ENCODE results near the gene CACNA1B. TPM values are rescaled to one million over a fixed set of nuclear protein-coding genes. Genes with fewer than 3 reads are reported as not detected.

Gene CACNA1B
- total RNA-seq, 2 donors from 2014 or later: 3.6 to 7.9 TPM

DNA sequence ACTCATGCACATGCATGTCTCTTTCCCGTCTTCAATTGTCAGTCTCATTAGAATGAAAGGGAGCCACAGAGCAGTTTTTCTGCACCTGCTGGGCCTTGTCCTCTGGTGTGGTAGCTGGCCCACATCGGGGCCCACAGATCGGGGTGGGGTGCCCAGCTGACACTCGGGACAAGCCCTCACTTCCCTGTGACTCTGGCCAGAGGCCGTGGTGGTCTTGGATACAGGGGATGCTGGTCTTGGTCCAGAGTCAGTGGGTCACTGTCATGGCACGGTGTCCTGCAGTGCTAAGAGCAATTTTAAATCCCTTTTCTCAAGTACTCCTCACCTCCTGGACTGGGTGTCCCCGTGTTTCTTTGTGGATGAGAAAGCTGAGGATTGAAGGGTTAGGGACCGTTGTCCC lies 193.2 kb downstream of the CACNA1B start:
- peak; percentile 30 for DNase-seq
- TF ChIP-seq CTCF (conservative IDR thresholded peaks at IDR 0.05): no peak
- Mint-ChIP-seq H3K27me3 (ENCODE audit: insufficient read depth) (no peaks in the 10 kb centered on the region), H3K36me3 (ENCODE audit: low read depth) (peaks cover 7% of the 10 kb centered on the region), H3K4me3 (no peak overlapping the region), H3K27ac (no peak overlapping the region), H3K4me1 (peaks cover 11% of the 10 kb centered on the region), H3K9me3 (no peaks in the 10 kb centered on the region)
- WGBS, 2 experiments (ENCODE audit: insufficient coverage in 1 of 2, insufficient read length in 1 of 2): 81 to 88% methylated on average over 7 to 8 of the region's 8 CpGs
- Histone ChIP-seq H3K9me3 (ENCODE audit: control insufficient read depth, low read length) (peaks cover 11% of the 10 kb centered on the region), H3K9ac (ENCODE audit: extremely low read depth, low read length, poor library complexity, severe bottlenecking) (no peak overlapping the region), H3K27ac (ENCODE audit: low read depth, low read length) (no peak overlapping the region), H3K27me3 (ENCODE audit: control insufficient read depth, insufficient read depth, low read length, poor library complexity, severe bottlenecking) (no peaks in the 10 kb centered on the region), H3K4me3 (ENCODE audit: low read length) (no peak overlapping the region), H3K36me3 (ENCODE audit: control insufficient read depth, insufficient read depth, low read length) (no peaks in the 10 kb centered on the region), H3K4me1 (ENCODE audit: control insufficient read depth, insufficient read depth, low read length) (no peaks in the 10 kb centered on the region)

GRCh38 chr9:138071292-138071691 lies 193.7 kb downstream of the CACNA1B start:
- no peaks in the 10 kb centered on the region for H3K27me3 Mint-ChIP-seq (ENCODE audit: insufficient read depth)
- Histone ChIP-seq H3K4me1 (ENCODE audit: control insufficient read depth, insufficient read depth, low read length) (no peaks in the 10 kb centered on the region), H3K4me3 (ENCODE audit: low read length) (no peak overlapping the region), H3K27ac (ENCODE audit: low read depth, low read length) (no peak overlapping the region), H3K9ac (ENCODE audit: extremely low read depth, low read length, poor library complexity, severe bottlenecking) (no peak overlapping the region), H3K9me3 (ENCODE audit: control insufficient read depth, low read length) (peaks cover 7% of the 10 kb centered on the region), H3K36me3 (ENCODE audit: control insufficient read depth, insufficient read depth, low read length) (no peaks in the 10 kb centered on the region), H3K27me3 (ENCODE audit: control insufficient read depth, insufficient read depth, low read length, poor library complexity, severe bottlenecking) (no peaks in the 10 kb centered on the region)
- DNase-seq: no peak
- no peaks in the 10 kb centered on the region for H3K9me3 Mint-ChIP-seq
- H3K36me3 Mint-ChIP-seq (ENCODE audit: low read depth): peaks cover 9% of the 10 kb centered on the region
- no peak for TF ChIP-seq CTCF (conservative IDR thresholded peaks at IDR 0.05)
- no peak overlapping the region for H3K4me3 Mint-ChIP-seq
- H3K4me1 Mint-ChIP-seq: peaks cover 11% of the 10 kb centered on the region
- no peak overlapping the region for H3K27ac Mint-ChIP-seq
- WGBS, 2 experiments (ENCODE audit: insufficient coverage in 1 of 2, insufficient read length in 1 of 2): 90 to 96% methylated on average over 8 to 14 of the region's 14 CpGs

DNA sequence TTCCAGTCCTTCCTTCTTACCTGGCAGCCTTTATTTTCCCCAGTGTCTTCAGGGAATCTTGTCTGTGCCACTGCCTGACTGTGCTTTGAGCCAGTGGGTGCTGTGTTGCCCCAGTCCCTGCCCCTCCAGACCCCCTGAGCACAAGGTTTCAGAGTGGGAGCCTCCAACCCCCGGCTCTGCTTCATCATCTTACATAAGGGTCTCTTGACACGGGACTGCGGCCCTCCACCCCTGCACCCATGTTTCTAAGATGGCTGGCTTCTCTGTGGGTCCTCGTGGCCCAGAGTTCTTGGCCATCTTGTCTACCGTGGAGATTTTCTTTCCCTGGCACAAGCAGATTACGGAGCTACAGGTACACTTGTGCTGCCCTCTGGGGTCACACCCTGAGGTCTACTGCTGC lies 194.1 kb downstream of the CACNA1B start:
- no peak overlapping the region for H3K9ac ChIP-seq (ENCODE audit: extremely low read depth, low read length, poor library complexity, severe bottlenecking)
- no peak for DNase-seq
- H3K36me3 Mint-ChIP-seq (ENCODE audit: low read depth): peaks cover 9% of the 10 kb centered on the region
- H3K4me1 ChIP-seq (ENCODE audit: control insufficient read depth, insufficient read depth, low read length): no peaks in the 10 kb centered on the region
- no peak for TF ChIP-seq CTCF (conservative IDR thresholded peaks at IDR 0.05)
- H3K4me3 ChIP-seq (ENCODE audit: low read length): no peak overlapping the region
- H3K27me3 Mint-ChIP-seq (ENCODE audit: insufficient read depth): no peaks in the 10 kb centered on the region
- H3K27ac ChIP-seq (ENCODE audit: low read depth, low read length): no peak overlapping the region
- H3K27me3 ChIP-seq (ENCODE audit: control insufficient read depth, insufficient read depth, low read length, poor library complexity, severe bottlenecking): no peaks in the 10 kb centered on the region
- H3K4me3 Mint-ChIP-seq: no peak overlapping the region
- H3K4me1 Mint-ChIP-seq: peaks cover 11% of the 10 kb centered on the region
- no peaks in the 10 kb centered on the region for H3K9me3 Mint-ChIP-seq
- no peaks in the 10 kb centered on the region for H3K36me3 ChIP-seq (ENCODE audit: control insufficient read depth, insufficient read depth, low read length)
- WGBS, 2 experiments (ENCODE audit: insufficient coverage in 1 of 2, insufficient read length in 1 of 2): 84 to 92% methylated on average over 5 to 6 of the region's 6 CpGs
- H3K27ac Mint-ChIP-seq: no peak overlapping the region
- H3K9me3 ChIP-seq (ENCODE audit: control insufficient read depth, low read length): peaks cover 6% of the 10 kb centered on the region

Measured in endodermal cell (in vitro differentiated cells).